ENCODE results near the gene PCDHB3. TPM values are rescaled to one million over a fixed set of nuclear protein-coding genes. Genes with fewer than 3 reads are reported as not detected.

Gene PCDHB3
- total RNA-seq, 1 experiment from 2014 or later: 2.3 TPM

DNA sequence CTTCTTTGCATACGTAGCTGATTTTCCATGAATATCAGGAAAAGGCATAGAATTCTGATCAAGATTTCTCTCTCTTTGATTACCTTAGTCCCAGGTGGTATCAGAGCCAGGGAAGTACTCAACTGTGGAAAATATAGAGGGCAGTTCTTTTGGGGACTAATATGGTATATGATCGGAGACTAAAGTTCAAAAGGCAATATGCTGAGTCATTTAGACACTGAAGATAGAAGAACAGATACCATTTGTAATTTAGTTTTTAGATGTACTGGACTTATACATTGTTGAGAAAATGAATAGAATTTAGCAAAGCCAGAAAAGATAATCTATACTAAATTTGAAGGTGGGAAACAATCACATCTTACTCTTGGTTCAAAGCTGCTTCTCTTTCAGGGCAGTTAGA lies 5.1 kb downstream of the PCDHB3 start:
- Histone ChIP-seq H3K79me2 (ENCODE audit: insufficient read depth, low read length) (no peaks in the 10 kb centered on the region), H4K91ac (ENCODE audit: insufficient read length, low read depth, low read length) (no peak overlapping the region), H3K18ac (ENCODE audit: insufficient read length, low read depth, low read length) (no peak overlapping the region), H3K27ac (ENCODE audit: insufficient read length, low read depth, low read length) (no peak overlapping the region), H3K9ac (ENCODE audit: extremely low read depth, insufficient read length, low read length) (no peak overlapping the region), H3T11ph (ENCODE audit: low read length) (no peak overlapping the region), H3K14ac (ENCODE audit: insufficient read depth, low read length) (no peak overlapping the region), H3K9me3 (ENCODE audit: control insufficient read depth, low read depth, low read length) (no peaks in the 10 kb centered on the region), H2BK5ac (ENCODE audit: insufficient read length, low read length) (no peak overlapping the region), H2AK5ac (ENCODE audit: insufficient read length, low read length) (no peak overlapping the region), H4K8ac (replicated peaks; ENCODE audit: insufficient read length, low read depth, low read length) (no peak overlapping the region), H2BK20ac (ENCODE audit: low read depth, low read length, poor library complexity, severe bottlenecking) (no peak overlapping the region), H4K5ac (ENCODE audit: insufficient read length, low read depth, low read length) (no peak overlapping the region), H3K27me3 (ENCODE audit: insufficient read depth, low read length) (no peaks in the 10 kb centered on the region), H3K56ac (ENCODE audit: insufficient read length, low read depth, low read length) (no peak overlapping the region), H2BK12ac (ENCODE audit: insufficient read length, low read depth, low read length) (no peak overlapping the region), H4K20me1 (ENCODE audit: control insufficient read depth, insufficient read depth, insufficient read length) (no peaks in the 10 kb centered on the region), H2BK120ac (ENCODE audit: low read depth, low read length, poor library complexity, severe bottlenecking) (no peak overlapping the region), H3K79me1 (ENCODE audit: insufficient read depth, low read depth, low read length, poor library complexity, severe bottlenecking) (peaks cover 3% of the 10 kb centered on the region), H3K23ac (ENCODE audit: insufficient read length, low read depth, low read length) (no peak overlapping the region), H3K4me2 (ENCODE audit: insufficient read depth, insufficient read length, low read length) (no peak overlapping the region), H2BK15ac (ENCODE audit: low read depth, low read length) (no peak overlapping the region), H3K23me2 (ENCODE audit: insufficient read length, low read depth, low read length, poor library complexity, severe bottlenecking) (no peaks in the 10 kb centered on the region), H3K4ac (ENCODE audit: low read depth, low read length) (no peak overlapping the region), H3K4me1 (ENCODE audit: insufficient read depth, low read length) (no peaks in the 10 kb centered on the region), H2AFZ (ENCODE audit: low read length) (no peak overlapping the region)
- no peak overlapping the region for H3K4me3 Mint-ChIP-seq
- H3K9me3 Mint-ChIP-seq: peaks cover 29 to 40% of the 10 kb centered on the region in 2 experiments
- no peaks in the 10 kb centered on the region for H3K27me3 Mint-ChIP-seq (ENCODE audit: low read depth)
- DNase-seq: no peak
- H3K36me3 Mint-ChIP-seq (ENCODE audit: insufficient read depth in 1 of 3, low read depth in 3 of 3): peaks cover 25 to 49% (median 36%) of the 10 kb centered on the region in 3 experiments
- H3K4me1 Mint-ChIP-seq: peaks cover 1 to 6% of the 10 kb centered on the region in 2 experiments; a peak in 3 of 4 replicates
- H3K27ac Mint-ChIP-seq: no peak overlapping the region
- TF ChIP-seq, protein P1, sequence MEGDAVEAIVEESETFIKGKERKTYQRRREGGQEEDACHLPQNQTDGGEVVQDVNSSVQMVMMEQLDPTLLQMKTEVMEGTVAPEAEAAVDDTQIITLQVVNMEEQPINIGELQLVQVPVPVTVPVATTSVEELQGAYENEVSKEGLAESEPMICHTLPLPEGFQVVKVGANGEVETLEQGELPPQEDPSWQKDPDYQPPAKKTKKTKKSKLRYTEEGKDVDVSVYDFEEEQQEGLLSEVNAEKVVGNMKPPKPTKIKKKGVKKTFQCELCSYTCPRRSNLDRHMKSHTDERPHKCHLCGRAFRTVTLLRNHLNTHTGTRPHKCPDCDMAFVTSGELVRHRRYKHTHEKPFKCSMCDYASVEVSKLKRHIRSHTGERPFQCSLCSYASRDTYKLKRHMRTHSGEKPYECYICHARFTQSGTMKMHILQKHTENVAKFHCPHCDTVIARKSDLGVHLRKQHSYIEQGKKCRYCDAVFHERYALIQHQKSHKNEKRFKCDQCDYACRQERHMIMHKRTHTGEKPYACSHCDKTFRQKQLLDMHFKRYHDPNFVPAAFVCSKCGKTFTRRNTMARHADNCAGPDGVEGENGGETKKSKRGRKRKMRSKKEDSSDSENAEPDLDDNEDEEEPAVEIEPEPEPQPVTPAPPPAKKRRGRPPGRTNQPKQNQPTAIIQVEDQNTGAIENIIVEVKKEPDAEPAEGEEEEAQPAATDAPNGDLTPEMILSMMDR (conservative IDR thresholded peaks at IDR 0.05): no peak
- WGBS (ENCODE audit: extremely low coverage, insufficient read length, low lambda C conversion rate): no CpG with 5 or more reads among the region's 2 CpGs
